ENCODE measurements around the gene CPEB4.

DNA sequence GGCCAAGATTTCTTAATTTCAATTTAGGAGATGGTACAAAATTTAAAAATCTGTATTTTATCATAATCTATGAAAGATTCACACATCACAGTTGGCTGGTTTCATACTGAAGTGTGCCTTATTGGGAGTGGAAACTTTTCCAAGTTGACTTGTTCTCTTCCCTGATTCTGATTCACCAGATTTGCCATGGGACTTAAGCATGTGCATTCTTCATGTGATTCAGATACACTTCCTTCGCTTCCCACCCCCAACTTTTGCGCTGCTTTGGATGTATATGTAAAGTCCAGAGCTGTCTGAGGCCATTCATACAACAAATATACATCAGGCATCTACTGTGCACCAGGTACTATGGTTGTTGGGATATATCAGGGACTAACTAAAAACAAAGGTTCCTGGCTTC lies 34.4 kb downstream of the CPEB4 start:
- TF ChIP-seq, protein P1, sequence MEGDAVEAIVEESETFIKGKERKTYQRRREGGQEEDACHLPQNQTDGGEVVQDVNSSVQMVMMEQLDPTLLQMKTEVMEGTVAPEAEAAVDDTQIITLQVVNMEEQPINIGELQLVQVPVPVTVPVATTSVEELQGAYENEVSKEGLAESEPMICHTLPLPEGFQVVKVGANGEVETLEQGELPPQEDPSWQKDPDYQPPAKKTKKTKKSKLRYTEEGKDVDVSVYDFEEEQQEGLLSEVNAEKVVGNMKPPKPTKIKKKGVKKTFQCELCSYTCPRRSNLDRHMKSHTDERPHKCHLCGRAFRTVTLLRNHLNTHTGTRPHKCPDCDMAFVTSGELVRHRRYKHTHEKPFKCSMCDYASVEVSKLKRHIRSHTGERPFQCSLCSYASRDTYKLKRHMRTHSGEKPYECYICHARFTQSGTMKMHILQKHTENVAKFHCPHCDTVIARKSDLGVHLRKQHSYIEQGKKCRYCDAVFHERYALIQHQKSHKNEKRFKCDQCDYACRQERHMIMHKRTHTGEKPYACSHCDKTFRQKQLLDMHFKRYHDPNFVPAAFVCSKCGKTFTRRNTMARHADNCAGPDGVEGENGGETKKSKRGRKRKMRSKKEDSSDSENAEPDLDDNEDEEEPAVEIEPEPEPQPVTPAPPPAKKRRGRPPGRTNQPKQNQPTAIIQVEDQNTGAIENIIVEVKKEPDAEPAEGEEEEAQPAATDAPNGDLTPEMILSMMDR (IDR thresholded peaks at IDR 0.05), result no peak
- no peak for TF ChIP-seq EZH2 (IDR thresholded peaks at IDR 0.05; ENCODE audit: borderline replicate concordance, insufficient read depth, low read depth, low read length, poor library complexity, severe bottlenecking)

Measured in B cell (primary cell).